Caco-2 (cell line): Measurements from ENCODE around the gene CACNA1H. TPM values are rescaled to one million over a fixed set of nuclear protein-coding genes. Genes with fewer than 3 reads are reported as not detected.
"Not testable (repeated sequence)": the region's sequence is repeated elsewhere in the genome, so short reads cannot be mapped to it uniquely, and the experiment has no call there.

Source experiments
- BruUV-seq: library from RNA; stranded (reverse); fragments of 400-500 nt; replicated peaks from 2 replicates; lab custom pipeline; 2021; lab: Mats Ljungman, UMichigan
- CTCF ChIA-PET: fragments of 300-600 bp; sonication (Branson Sonifier 250); formaldehyde crosslinking; loops from one replicate; lab custom pipeline; 2022; ENCODE audit warnings: antibody characterized with exemption; lab: Charles Lee
- POLR2A ChIA-PET: fragments of 300-600 bp; sonication (Branson Sonifier 250); formaldehyde crosslinking; loops from one replicate; lab custom pipeline; 2022; ENCODE audit warnings: antibody characterized with exemption; lab: Charles Lee
- DNase-seq, 2 experiments: peaks; one replicate each; pipeline versions ENCODE4 v3.0.0 to v3.0.0-alpha.2; 2020 to 2022
- H3K27me3 ChIP-seq: replicated peaks from 2 replicates; pipeline ENCODE4 v1.6.0; 2011; ENCODE audit warnings: low read length; ENCODE audit not compliant: control insufficient read depth, insufficient read depth
- H3K36me3 ChIP-seq: 2 replicates; pipeline ENCODE4 v1.5.1; 2011; ENCODE audit warnings: low read length; ENCODE audit not compliant: control insufficient read depth, insufficient read depth
- H3K4me1 ChIP-seq: fragments of 250-450 bp; sonication (Bioruptor Pico); 2 replicates; pipeline ENCODE4 v1.5.1; 2020; ENCODE audit warnings: mild to moderate bottlenecking
- H3K4me3 ChIP-seq: 2 replicates; pipeline ENCODE4 v1.5.1; 2011; ENCODE audit warnings: low read depth, mild to moderate bottlenecking, control low read depth, low read length
- H3K9me3 ChIP-seq: fragments of 250-450 bp; sonication (Bioruptor Pico); 2 replicates; pipeline ENCODE4 v1.5.1; 2020; ENCODE audit warnings: mild to moderate bottlenecking, moderate library complexity
- H3K27ac Mint-ChIP-seq: one replicate; pipeline ENCODE4 v1.8.0; 2022; ENCODE audit warnings: mixed read lengths; ENCODE audit not compliant: unreplicated experiment
- H3K27me3 Mint-ChIP-seq: one replicate; pipeline ENCODE4 v1.8.0; 2022; ENCODE audit warnings: mixed read lengths; ENCODE audit not compliant: insufficient read depth, unreplicated experiment
- H3K36me3 Mint-ChIP-seq: one replicate; pipeline ENCODE4 v1.8.0; 2022; ENCODE audit warnings: mild to moderate bottlenecking, mixed read lengths; ENCODE audit not compliant: insufficient read depth, unreplicated experiment
- H3K4me1 Mint-ChIP-seq: one replicate; pipeline ENCODE4 v1.8.0; 2022; ENCODE audit warnings: low read depth, mixed read lengths; ENCODE audit not compliant: unreplicated experiment
- H3K4me3 Mint-ChIP-seq: one replicate; pipeline ENCODE4 v1.8.0; 2022; ENCODE audit warnings: mild to moderate bottlenecking, moderate library complexity, mixed read lengths; ENCODE audit not compliant: unreplicated experiment
- H3K9me3 Mint-ChIP-seq: one replicate; pipeline ENCODE4 v1.8.0; 2022; ENCODE audit warnings: mixed read lengths; ENCODE audit not compliant: unreplicated experiment
- CTCF ChIP-seq, 2 experiments: fragments of 200-600 bp in 1 of 2; IDR thresholded peaks; 1 replicate in 1 of 2; 2 replicates in 1 of 2; pipeline versions ENCODE4 v1.5.1 to v1.8.0; 2011 to 2022; ENCODE audit warnings: antibody characterized with exemption in 1 of 2, control low read depth in 1 of 2, inconsistent platforms in 1 of 2, low read depth in 1 of 2, low read length in 1 of 2, mild to moderate bottlenecking in 1 of 2, moderate library complexity in 1 of 2; ENCODE audit not compliant: insufficient read depth in 1 of 2, severe bottlenecking in 1 of 2, unreplicated experiment in 1 of 2
- intact Hi-C: fragments of 100-400 bp; cut with micrococcal nuclease; formaldehyde crosslinking; loops from one replicate; pipeline ENCODE4 v1.10.0; 2022; ENCODE audit not compliant: unreplicated experiment
- total RNA-seq: library from RNA; stranded (reverse); gene quantifications from 2 replicates; pipeline ENCODE4 v1.2.3, GENCODE V29; 2022

CACNA1H gene
- total RNA-seq, 1 experiment from 2014 or later = 5.1 TPM

GRCh38 chr16:1188432-1189189, 35.7 kb downstream of the CACNA1H start:
- Mint-ChIP-seq H3K36me3 (no peaks in the 10 kb centered on the region), H3K27me3 (no peaks in the 10 kb centered on the region), H3K9me3 (no peaks in the 10 kb centered on the region), H3K27ac (no peak overlapping the region), H3K4me1 (no peaks in the 10 kb centered on the region), H3K4me3 (no peak overlapping the region)
- no peak for TF ChIP-seq CTCF (IDR thresholded peaks at IDR 0.05; ENCODE audit: insufficient read depth in 1 of 2, low read depth in 1 of 2, low read length in 1 of 2, severe bottlenecking in 1 of 2, unreplicated experiment in 1 of 2)
- DNase-seq = peak in 1 of 2 experiments; percentile 66
- Histone ChIP-seq H3K36me3 (no peaks in the 10 kb centered on the region), H3K27me3 (no peaks in the 10 kb centered on the region), H3K9me3 (no peaks in the 10 kb centered on the region), H3K4me3 (no peak overlapping the region), H3K4me1 (no peaks in the 10 kb centered on the region)
- BruUV-seq = no TSS peak
- ChIA-PET CTCF (no interaction called here), POLR2A (no interaction called here)
- intact Hi-C loops = no loop called here

GRCh38 chr16:1189455-1189854, 36.5 kb downstream of the CACNA1H start:
- POLR2A ChIA-PET = no interaction called here
- CTCF ChIA-PET = no interaction called here

GRCh38 chr16:1190789-1191188, 37.9 kb downstream of the CACNA1H start:
- H3K4me1 ChIP-seq, H3K4me1 Mint-ChIP-seq, H3K27me3 Mint-ChIP-seq, BruUV-seq, H3K4me3 Mint-ChIP-seq, H3K27ac Mint-ChIP-seq, H3K9me3 ChIP-seq, POLR2A ChIA-PET, CTCF ChIA-PET, H3K4me3 ChIP-seq, H3K27me3 ChIP-seq, DNase-seq, H3K36me3 Mint-ChIP-seq, H3K36me3 ChIP-seq, H3K9me3 Mint-ChIP-seq, intact Hi-C loops: not testable (repeated sequence)

More at GRCh38 chr16:1189455-1189854, 36.5 kb downstream of the CACNA1H start:
- Histone ChIP-seq H3K36me3 (no peaks in the 10 kb centered on the region), H3K4me1 (no peaks in the 10 kb centered on the region), H3K27me3 (no peaks in the 10 kb centered on the region), H3K9me3 (no peaks in the 10 kb centered on the region), H3K4me3 (no peak overlapping the region)
- no peaks in the 10 kb centered on the region for H3K4me1 Mint-ChIP-seq
- H3K4me3 Mint-ChIP-seq = no peak overlapping the region
- DNase-seq = no peak
- H3K27ac Mint-ChIP-seq = no peak overlapping the region
- TF ChIP-seq CTCF (IDR thresholded peaks at IDR 0.05; ENCODE audit: insufficient read depth in 1 of 2, low read depth in 1 of 2, low read length in 1 of 2, severe bottlenecking in 1 of 2, unreplicated experiment in 1 of 2) = no peak
- no peaks in the 10 kb centered on the region for H3K27me3 Mint-ChIP-seq
- H3K9me3 Mint-ChIP-seq = no peaks in the 10 kb centered on the region
- intact Hi-C loops = no loop called here
- BruUV-seq = no TSS peak
- H3K36me3 Mint-ChIP-seq = no peaks in the 10 kb centered on the region
